GM12878 (cell line): ENCODE measurements around the gene RPLP2. TPM values are rescaled to one million over a fixed set of nuclear protein-coding genes. Genes with fewer than 3 reads are reported as not detected.
A peak's percentile ranks its signal among the peaks of the same experiment; 100 is the strongest.

Experiments used
- ATAC-seq: fragments of 200-7000 bp; cut with Tn5 transposase; 3 replicates; pipeline ENCODE4 v1.9.1; 2020; ENCODE audit warnings: mild to moderate bottlenecking, moderate library complexity
- BruUV-seq: library from RNA; stranded (reverse); fragments of 400-500 nt; replicated peaks from 2 replicates; lab custom pipeline; 2021; lab: Mats Ljungman, UMichigan
- CTCF ChIA-PET: fragments of 300-600 bp; sonication (Branson Sonifier 250); formaldehyde crosslinking; extraction: SDS; loops from one replicate; lab custom pipeline; 2021; ENCODE audit warnings: inconsistent platforms; lab: Yijun Ruan, JAX
- POLR2A ChIA-PET: fragments of 350-600 bp; formaldehyde crosslinking; extraction: SDS; loops from one replicate; lab custom pipeline; 2021; ENCODE audit warnings: inconsistent platforms; lab: Charles Lee
- RAD21 ChIA-PET: fragments of 300-600 bp; sonication (Branson Sonifier 250); formaldehyde crosslinking; loops from one replicate; lab custom pipeline; 2023; ENCODE audit warnings: antibody characterized with exemption; ENCODE audit not compliant: unreplicated experiment; lab: Charles Lee
- SMC1A ChIA-PET: fragments of 300-600 bp; sonication (Branson Sonifier 250); formaldehyde crosslinking; loops from one replicate; lab custom pipeline; 2023; ENCODE audit not compliant: unreplicated experiment, uncharacterized antibody; lab: Charles Lee
- DNase-seq: peaks from one replicate; pipeline ENCODE4 v3.0.0-alpha.2; 2011; ENCODE audit warnings: low read depth, low spot score
- FAIRE-seq: peaks from 3 replicates; lab custom pipeline; 2011; peaks lifted over from hg19 to GRCh38; lab: Jason Lieb, UNC
- H2AFZ ChIP-seq: 2 replicates; pipeline ENCODE4 v1.6.0; 2011; ENCODE audit warnings: low read depth, low read length, control low read depth; ENCODE audit not compliant: control insufficient read depth
- H3K27ac ChIP-seq: 2 replicates; pipeline ENCODE4 v1.5.1; 2011; ENCODE audit warnings: control low read depth; ENCODE audit not compliant: control insufficient read depth, insufficient read depth
- H3K27me3 ChIP-seq, 2 experiments: replicated peaks in 1 of 2; 2 replicates each; pipeline versions ENCODE4 v1.6.0 to v1.6.1; 2011; ENCODE audit warnings: low read length in 1 of 2; ENCODE audit not compliant: control insufficient read depth in 2 of 2, insufficient read depth in 2 of 2
- H3K36me3 ChIP-seq, 2 experiments: 2 replicates each; pipeline ENCODE4 v1.5.1; 2011; ENCODE audit warnings: low read length in 1 of 2; ENCODE audit not compliant: control insufficient read depth in 2 of 2, insufficient read depth in 2 of 2
- H3K4me1 ChIP-seq: 2 replicates; pipeline ENCODE4 v1.6.1; 2011; ENCODE audit warnings: mild to moderate bottlenecking, low read length, moderate library complexity, mixed read lengths; ENCODE audit not compliant: control insufficient read depth, insufficient read depth
- H3K4me2 ChIP-seq: 2 replicates; pipeline ENCODE4 v1.6.0; 2011; ENCODE audit warnings: control low read depth; ENCODE audit not compliant: control insufficient read depth, insufficient read depth
- H3K4me3 ChIP-seq: fragments of 200-600 bp; sonication (generic); 2 replicates; pipeline ENCODE4 v1.5.1; 2016
- H3K79me2 ChIP-seq: 2 replicates; pipeline ENCODE4 v1.6.0; 2011; ENCODE audit warnings: low read length; ENCODE audit not compliant: control insufficient read depth, insufficient read depth
- H3K9ac ChIP-seq: 2 replicates; pipeline ENCODE4 v1.8.0; 2011; ENCODE audit warnings: low read length, control low read depth, mixed read lengths; ENCODE audit not compliant: control insufficient read depth, insufficient read depth
- H3K9me3 ChIP-seq: replicated peaks from 3 replicates; pipeline ENCODE4 v1.5.1; 2011; ENCODE audit warnings: mild to moderate bottlenecking, low read length; ENCODE audit not compliant: control insufficient read depth, insufficient read depth
- H4K20me1 ChIP-seq: 2 replicates; pipeline ENCODE4 v1.6.0; 2011; ENCODE audit not compliant: control insufficient read depth, insufficient read depth
- NFXL1 ChIP-seq: fragments of 450-650 bp; IDR thresholded peaks from 2 replicates; pipeline ENCODE4 v1.6.1; 2017; ENCODE audit warnings: antibody characterized with exemption, mild to moderate bottlenecking, borderline replicate concordance
- NRF1 ChIP-seq: conservative IDR thresholded peaks from 2 replicates; pipeline ENCODE4 v1.6.1; 2011; ENCODE audit warnings: mild to moderate bottlenecking, low read depth, low read length, improper control_type of control experiment
- POLR2A ChIP-seq: IDR thresholded peaks from 2 replicates; pipeline ENCODE4 v1.6.1; 2011; ENCODE audit warnings: low read depth, mild to moderate bottlenecking, low read length
- SMAD1 ChIP-seq: fragments of 450-650 bp; IDR thresholded peaks from 2 replicates; pipeline ENCODE4 v1.6.1; 2018; ENCODE audit warnings: mild to moderate bottlenecking, low read depth; ENCODE audit not compliant: partially characterized antibody
- ZBTB4 ChIP-seq: fragments of 450-650 bp; formaldehyde crosslinking; IDR thresholded peaks from 2 replicates; pipeline ENCODE4 v1.4.0; 2022; ENCODE audit warnings: mild to moderate bottlenecking, moderate library complexity
- WGBS: methylation state at CpG from one replicate; pipeline ENCODE4 v1.1.6; 2016; ENCODE audit warnings: low lambda C conversion rate; ENCODE audit not compliant: insufficient replicate concordance, insufficient coverage; ENCODE audit errors: missing lambda C conversion rate; 5-methylcytosine and 5-hydroxymethylcytosine counted together
- in situ Hi-C: fragments of 300-500 bp; cut with MboI; formaldehyde crosslinking; loops from 9 replicates; pipeline ENCODE4 v1.14.3; 2018; ENCODE audit warnings: mixed read lengths
- intact Hi-C: fragments of 100-400 bp; cut with micrococcal nuclease; formaldehyde crosslinking; loops from one replicate; pipeline ENCODE4 v1.14.2; 2022; ENCODE audit not compliant: unreplicated experiment
- polyA plus RNA-seq, 11 experiments: library from polyadenylated mRNA; depleted of rRNA in 4 of 11; unstranded in 6 of 11; stranded (reverse) in 5 of 11; fragments of >200 nt; fragmentation: Nextera tagmentation in 4 of 11; fragmentation: Illumina TruSeq in 1 of 11; extraction: Ambion mirVana in 4 of 11; extraction: Trizol in 1 of 11; gene quantifications; 1 replicate in 1 of 11; 2 replicates in 10 of 11; pipeline versions ENCODE4 v1.2.1 to v1.2.3, GENCODE V29; 2011 to 2016; ENCODE audit warnings: inconsistent platforms in 2 of 11, missing spikeins in 2 of 11, low read depth in 1 of 11
- total RNA-seq, 4 experiments: library from RNA; depleted of rRNA in 3 of 4; stranded (reverse); fragments of >200 nt in 3 of 4; fragmentation: Illumina TruSeq in 1 of 4; extraction: Trizol in 1 of 4; gene quantifications; 2 replicates each; pipeline versions ENCODE4 v1.2.1 to v1.2.3, GENCODE V29; 2013 to 2021

Gene RPLP2
- total and polyA plus RNA-seq, 10 of the 15 experiments (the other 5 are each of a cell fraction or from before 2014, with no cell fraction given): 488 to 3,558 (median 1,481) TPM

GRCh38 chr11:836700-837099 is 26.9 kb downstream of the RPLP2 start:
- Histone ChIP-seq H3K9ac (no peak overlapping the region), H3K4me1 (peaks cover 16% of the 10 kb centered on the region)
- no peak for ATAC-seq

More at GRCh38 chr11:836700-837099, 26.9 kb downstream of the RPLP2 start:
- no peak overlapping the region for H3K27ac ChIP-seq
- no peaks in the 10 kb centered on the region; the same call in 1 of the 2 replicates for H4K20me1 ChIP-seq
- no TSS peak for BruUV-seq
- no peaks in the 10 kb centered on the region for H3K9me3 ChIP-seq
- ChIA-PET SMC1A (no interaction called here), RAD21 (no interaction called here)
- no peak overlapping the region for H3K4me3 ChIP-seq
- DNase-seq: no peak
- in situ Hi-C loops: no loop called here
- no peaks in the 10 kb centered on the region; a peak in 1 of 4 replicates for H3K27me3 ChIP-seq
- intact Hi-C loops: no loop called here
- no peak for FAIRE-seq
- peaks cover 0 to 25% of the 10 kb centered on the region in 2 experiments; a peak in 2 of 4 replicates for H3K36me3 ChIP-seq
- WGBS: 77% methylated on average over 9 of the region's 9 CpGs
- H3K4me2 ChIP-seq: no peak overlapping the region
- TF ChIP-seq NFXL1: no peak
- TF ChIP-seq NRF1: no peak
- TF ChIP-seq ZBTB4 (CRISPR knock-in tag): no peak
- TF ChIP-seq SMAD1: no peak
- TF ChIP-seq POLR2A: 0 out of 2 replicates have a peak, but pooled peaks have one; percentile 1
- TF ChIP-seq, all 136 proteins: peak for 1
- ChIA-PET CTCF (no interaction called here), POLR2A (no interaction called here)
- peaks cover 13% of the 10 kb centered on the region for H3K79me2 ChIP-seq
- no peak overlapping the region for H2AFZ ChIP-seq
